Ovary (tissue), 9 donors: Measurements from ENCODE around the gene ZBTB7B. TPM values are rescaled to one million over a fixed set of nuclear protein-coding genes. Genes with fewer than 3 reads are reported as not detected.

ENCODE experiments used
- DNase-seq, 5 donors: peaks; one replicate each; pipeline ENCODE4 v3.0.0-alpha.2; 2019 to 2020
- H3K27ac ChIP-seq, 2 donors: fragments of 200-600 bp; one replicate each; pipeline versions ENCODE4 v1.5.1 to v1.8.0; 2019 to 2022
- H3K27me3 ChIP-seq: fragments of 200-600 bp; one replicate; pipeline ENCODE4 v1.8.0; 2022
- H3K36me3 ChIP-seq: fragments of 200-600 bp; sonication (generic); one replicate; pipeline ENCODE4 v1.5.1; 2019
- H3K4me1 ChIP-seq: one replicate; pipeline ENCODE4 v1.8.1; 2013; ENCODE audit warnings: mild to moderate bottlenecking, moderate library complexity; ENCODE audit not compliant: insufficient read depth
- H3K4me3 ChIP-seq: fragments of 200-600 bp; sonication (generic); one replicate; pipeline ENCODE4 v1.5.1; 2017
- H3K9me3 ChIP-seq, 2 donors: fragments of 200-600 bp in 1 of 2; sonication (generic) in 1 of 2; one replicate each; pipeline versions ENCODE4 v1.5.1 to v1.8.1; 2013 to 2019; ENCODE audit warnings: mild to moderate bottlenecking in 1 of 2, moderate library complexity in 1 of 2
- EP300 ChIP-seq: sonication (generic); formaldehyde crosslinking; IDR thresholded peaks from one replicate; pipeline ENCODE4 v1.6.1; 2017; ENCODE audit warnings: antibody characterized with exemption
- POLR2A ChIP-seq: fragments of 450-650 bp; IDR thresholded peaks from one replicate; pipeline ENCODE4 v1.6.1; 2017; ENCODE audit warnings: antibody characterized with exemption, mild to moderate bottlenecking, moderate library complexity
- WGBS, 3 donors: extraction: QIAGEN DNeasy Blood & Tissue Kit in 1 of 3; methylation state at CpG; one replicate each; pipeline versions ENCODE4 v1.1.5 to v1.1.7; 2013 to 2017; 5-methylcytosine and 5-hydroxymethylcytosine counted together
- intact Hi-C, 4 donors: fragments of 100-400 bp; cut with DNase I; formaldehyde crosslinking; loops; one replicate each; pipeline versions ENCODE4 v1.11.0 to v1.15.1; 2022 to 2023
- polyA plus RNA-seq, 2 donors: library from polyadenylated mRNA; stranded (reverse); fragments of 200-250 nt in 1 of 2; fragments of 350-450 nt in 1 of 2; fragmentation: Illumina TruSeq in 1 of 2; extraction: RNeasy Lipid Tissue Mini Kit (QIAGEN cat#74804) in 1 of 2; gene quantifications; one replicate each; pipeline ENCODE4 v1.2.3, GENCODE V29; 2013 to 2014
- total RNA-seq, 7 donors: library from RNA; depleted of rRNA in 2 of 7; stranded (reverse); fragments of >200 nt in 2 of 7; fragmentation: NEBNext Ultra II Directional in 3 of 7; extraction: Animal tissue kit (Norgen Biotek cat#: 25700) in 3 of 7; gene quantifications; one replicate each; pipeline versions ENCODE4 v1.1.0 to v1.2.4, GENCODE V29; 2016 to 2023
- TF ChIP-seq, protein P1 (sequence below), 3 donors: fragments of 450-650 bp in 2 of 3; fragments of 200-600 bp in 1 of 3; IDR thresholded peaks; one replicate each; pipeline versions ENCODE4 v1.5.1 to v1.8.0; 2016 to 2022; ENCODE audit warnings: antibody characterized with exemption in 3 of 3, mild to moderate bottlenecking in 1 of 3
- donor health status: DM: no; HTN: no; CAD: no; lungs with moderate emphysema.
- donor health status: DM: no; HTN: no; CAD: no.
- donor health status: Bipolar disorder and iron deficiency.
- donor health status: DM: yes; HTN: yes; CAD: no.
- donor health status: DM: no; HTN: no; CAD: no.
- donor health status: DM: yes; HTN: yes; CAD: no.

Gene ZBTB7B
- total and polyA plus RNA-seq, 9 donors: 3.6 to 45.5 (median 28.9) TPM

- H3K27ac ChIP-seq: no peak overlapping the region
- H3K9me3 ChIP-seq: no peaks in the 10 kb centered on the region
- no peaks in the 10 kb centered on the region for H3K27me3 ChIP-seq
- TF ChIP-seq POLR2A: no peak
- TF ChIP-seq, protein P1, sequence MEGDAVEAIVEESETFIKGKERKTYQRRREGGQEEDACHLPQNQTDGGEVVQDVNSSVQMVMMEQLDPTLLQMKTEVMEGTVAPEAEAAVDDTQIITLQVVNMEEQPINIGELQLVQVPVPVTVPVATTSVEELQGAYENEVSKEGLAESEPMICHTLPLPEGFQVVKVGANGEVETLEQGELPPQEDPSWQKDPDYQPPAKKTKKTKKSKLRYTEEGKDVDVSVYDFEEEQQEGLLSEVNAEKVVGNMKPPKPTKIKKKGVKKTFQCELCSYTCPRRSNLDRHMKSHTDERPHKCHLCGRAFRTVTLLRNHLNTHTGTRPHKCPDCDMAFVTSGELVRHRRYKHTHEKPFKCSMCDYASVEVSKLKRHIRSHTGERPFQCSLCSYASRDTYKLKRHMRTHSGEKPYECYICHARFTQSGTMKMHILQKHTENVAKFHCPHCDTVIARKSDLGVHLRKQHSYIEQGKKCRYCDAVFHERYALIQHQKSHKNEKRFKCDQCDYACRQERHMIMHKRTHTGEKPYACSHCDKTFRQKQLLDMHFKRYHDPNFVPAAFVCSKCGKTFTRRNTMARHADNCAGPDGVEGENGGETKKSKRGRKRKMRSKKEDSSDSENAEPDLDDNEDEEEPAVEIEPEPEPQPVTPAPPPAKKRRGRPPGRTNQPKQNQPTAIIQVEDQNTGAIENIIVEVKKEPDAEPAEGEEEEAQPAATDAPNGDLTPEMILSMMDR (IDR thresholded peaks at IDR 0.05): no peak
- 69 to 75% (median 71%) methylated on average over 2 of the region's 2 CpGs for WGBS, 3 donors
- peaks cover 17% of the 10 kb centered on the region for H3K4me1 ChIP-seq
- no peaks in the 10 kb centered on the region for H3K36me3 ChIP-seq
- intact Hi-C loops: no loop called here
- H3K4me3 ChIP-seq: no peak overlapping the region
- DNase-seq: no peak
Measured at GRCh38 chr1:155006601-155007101, 4.0 kb downstream of the ZBTB7B start.

GRCh38 chr1:155007251-155007828 is 4.7 kb downstream of the ZBTB7B start:
- DNase-seq: peak in 1 of 5 donors; percentile 53
- TF ChIP-seq POLR2A: no peak
- TF ChIP-seq, protein P1 (IDR thresholded peaks at IDR 0.05): no peak
- TF ChIP-seq EP300: no peak
- H3K36me3 ChIP-seq: no peaks in the 10 kb centered on the region
- no peak overlapping the region for H3K4me3 ChIP-seq
- 84 to 89% (median 84%) methylated on average over 6 of the region's 6 CpGs for WGBS, 3 donors
- H3K27me3 ChIP-seq: no peaks in the 10 kb centered on the region
- intact Hi-C loops: no loop called here
- H3K4me1 ChIP-seq: peaks cover 21% of the 10 kb centered on the region
- no peak overlapping the region for H3K27ac ChIP-seq
- H3K9me3 ChIP-seq: no peaks in the 10 kb centered on the region

DNA sequence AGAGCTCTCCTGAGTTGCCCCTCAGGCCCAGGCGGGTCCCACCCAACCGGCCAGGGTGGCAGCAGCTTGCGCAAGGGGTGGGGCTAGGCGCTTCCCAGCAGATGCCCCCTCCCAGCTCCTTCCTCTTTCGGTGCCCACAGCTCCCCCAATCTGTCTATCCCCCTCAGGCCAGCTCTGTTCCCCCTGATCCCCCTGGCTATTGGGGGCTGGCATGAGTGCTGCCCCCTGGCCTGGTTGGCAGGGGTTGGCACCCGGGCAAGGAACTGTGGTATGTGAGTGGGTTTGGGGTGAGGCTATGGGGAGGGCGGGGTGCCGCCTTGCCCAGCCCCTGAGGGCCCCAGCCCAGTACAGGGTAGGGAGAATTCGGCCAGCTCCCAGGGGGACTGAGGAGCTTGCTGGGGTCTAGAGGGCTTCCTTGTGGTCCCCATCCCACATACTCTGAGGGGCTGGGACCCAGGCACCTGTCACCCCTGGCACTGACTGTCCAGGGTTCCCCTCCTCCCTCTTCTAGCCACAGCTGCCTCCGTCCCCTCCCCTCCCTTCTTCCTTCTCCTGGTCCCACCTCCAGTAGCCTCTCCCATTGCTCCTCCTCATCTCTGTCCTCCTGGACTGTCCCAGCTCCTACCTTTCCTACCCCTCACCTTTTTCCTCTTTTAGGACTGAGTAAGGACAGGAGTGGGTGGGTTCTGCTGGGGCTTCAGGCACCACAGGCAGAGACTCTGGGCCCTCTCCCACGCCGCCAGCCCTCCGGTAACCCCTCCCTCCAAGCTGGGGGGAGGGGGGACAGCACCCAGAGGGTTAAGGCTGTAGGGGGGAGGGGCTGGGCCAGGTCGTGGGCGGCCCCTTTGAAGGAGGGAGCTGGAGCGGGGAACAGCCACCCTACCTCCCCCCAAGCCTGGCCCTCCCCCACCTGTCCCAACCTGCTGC is 5.7 kb downstream of the ZBTB7B start:
- no peak for TF ChIP-seq EP300
- Histone ChIP-seq H3K36me3 (no peaks in the 10 kb centered on the region), H3K27me3 (no peaks in the 10 kb centered on the region), H3K27ac (no peak overlapping the region), H3K9me3 (no peaks in the 10 kb centered on the region), H3K4me1 (peaks cover 21% of the 10 kb centered on the region), H3K4me3 (no peak overlapping the region)
- 75 to 87% (median 76%) methylated on average over 14 to 16 of the region's 16 CpGs for WGBS, 3 donors
- DNase-seq: no peak
- intact Hi-C loops: no loop called here

DNA sequence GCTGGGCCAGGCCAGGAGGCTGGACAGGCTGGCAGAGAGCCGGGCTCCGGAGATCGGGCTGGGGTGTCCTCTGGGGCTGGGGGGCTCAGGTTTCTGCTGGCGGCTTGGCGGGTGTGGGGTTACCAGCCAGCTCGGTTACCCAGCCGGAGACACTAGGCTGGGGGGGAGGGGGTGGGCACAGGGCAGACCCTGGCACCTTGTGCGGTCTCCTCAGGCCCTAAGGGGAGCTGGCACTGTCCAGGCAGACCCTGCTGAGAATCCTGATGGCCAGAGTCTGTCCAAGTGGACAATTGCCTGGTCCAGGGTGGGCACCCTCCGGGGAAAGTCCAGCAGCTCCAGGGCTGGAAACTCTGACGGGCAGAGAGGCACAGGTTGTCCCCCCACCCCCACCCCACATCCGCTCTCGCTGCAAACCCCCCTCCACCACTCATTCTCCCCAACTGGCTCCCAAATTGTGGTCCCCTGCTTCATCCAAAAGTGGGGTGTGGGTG is 6.7 kb downstream of the ZBTB7B start:
- no peaks in the 10 kb centered on the region for H3K36me3 ChIP-seq
- no peaks in the 10 kb centered on the region for H3K27me3 ChIP-seq
- intact Hi-C loops: no loop called here
- 89 to 96% (median 91%) methylated on average over 12 of the region's 12 CpGs for WGBS, 3 donors
- TF ChIP-seq EP300: no peak
- TF ChIP-seq POLR2A: no peak
- TF ChIP-seq, protein P1 (IDR thresholded peaks at IDR 0.05): no peak
- DNase-seq: peak in 1 of 5 donors; percentile 25
- H3K4me3 ChIP-seq: no peak overlapping the region
- H3K4me1 ChIP-seq: peaks cover 19% of the 10 kb centered on the region
- no peak overlapping the region for H3K27ac ChIP-seq
- no peaks in the 10 kb centered on the region for H3K9me3 ChIP-seq
